RPMI7951 (cell line): ENCODE data around the gene LIPE. TPM values are rescaled to one million over a fixed set of nuclear protein-coding genes. Genes with fewer than 3 reads are reported as not detected.

Source experiments
- DNase-seq: peaks from one replicate; pipeline ENCODE4 v3.0.0-alpha.2; 2012; ENCODE audit warnings: low read depth
- total RNA-seq: library from RNA; depleted of rRNA; stranded (reverse); fragments of >200 nt; shearing (Covaris generic); gene quantifications from 2 replicates; pipeline ENCODE4 v1.2.3, GENCODE V29; 2014

LIPE gene
- total RNA-seq, 1 experiment from 2014 or later, result 13.2 TPM

DNA sequence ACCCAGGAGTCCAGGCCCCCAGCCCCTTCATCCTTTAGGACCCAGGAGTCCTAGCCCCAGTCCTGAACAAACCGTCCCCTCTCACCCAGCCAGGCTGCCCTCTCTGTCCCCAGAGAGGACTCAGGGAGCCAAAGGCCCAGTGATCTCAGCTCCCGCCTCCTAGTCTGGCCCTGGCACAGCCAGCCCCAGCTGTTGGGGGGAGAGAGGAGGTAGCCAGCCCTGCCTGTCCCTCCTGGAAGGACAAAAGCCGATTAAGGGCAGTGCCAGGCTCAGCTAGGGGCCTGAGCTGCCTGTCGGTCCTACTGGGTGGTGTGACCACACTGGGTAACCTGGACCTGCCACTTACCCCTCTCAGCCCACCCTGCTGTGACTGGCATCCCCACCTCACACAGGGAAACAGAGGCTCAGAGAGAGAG is 14.5 kb downstream of the LIPE start:
- DNase-seq, result no peak

DNA sequence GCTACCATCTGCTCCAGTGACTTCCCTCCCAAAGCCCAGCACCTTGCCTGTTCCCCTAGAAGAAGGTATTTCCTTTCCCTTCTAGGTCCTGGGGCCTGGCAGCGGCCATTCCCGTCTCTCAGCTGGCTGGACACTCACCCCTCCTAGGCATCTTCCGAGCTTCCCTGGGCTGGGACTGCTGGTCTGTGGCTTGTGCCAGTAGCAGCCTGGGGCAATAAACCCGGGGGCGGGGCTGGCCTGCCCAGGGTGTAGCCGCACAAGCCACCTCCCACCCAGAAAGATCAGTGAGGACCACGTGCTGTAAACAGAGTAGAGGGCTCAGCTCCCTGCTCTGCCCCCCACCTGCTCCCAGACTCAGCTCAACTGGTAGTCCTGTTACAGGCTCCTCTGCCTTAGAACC is 15.0 kb downstream of the LIPE start:
- DNase-seq, result peak; percentile 31

DNA sequence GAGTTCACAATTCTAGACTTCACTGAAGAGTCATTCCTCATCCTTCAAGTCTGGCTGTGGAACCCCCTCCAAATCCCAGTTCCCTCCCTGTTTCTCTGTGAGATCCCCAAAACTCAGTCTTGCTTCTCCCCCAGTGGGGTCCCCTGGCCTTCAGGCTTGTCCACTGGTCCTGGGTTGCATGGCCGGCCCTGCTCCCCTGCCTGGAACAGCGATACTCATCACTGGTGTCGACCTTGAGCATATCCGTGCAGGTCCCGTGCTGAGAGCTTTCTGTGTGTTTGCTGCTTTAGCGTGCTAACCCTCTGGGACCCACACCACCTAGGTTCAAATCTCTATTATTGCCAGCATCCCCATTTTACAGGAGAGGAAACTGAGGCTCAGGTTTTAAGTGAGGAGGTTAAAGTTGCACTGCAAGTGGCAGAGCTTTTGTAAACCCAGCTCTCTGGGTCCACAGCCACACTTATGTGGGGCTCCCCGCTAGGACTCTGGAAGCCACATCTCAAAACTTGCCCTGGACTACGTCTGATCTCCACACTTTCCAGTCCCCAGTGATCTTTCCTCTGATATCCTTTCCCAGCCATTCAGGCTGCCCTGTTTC is 15.5 kb downstream of the LIPE start:
- DNase-seq, result no peak

DNA sequence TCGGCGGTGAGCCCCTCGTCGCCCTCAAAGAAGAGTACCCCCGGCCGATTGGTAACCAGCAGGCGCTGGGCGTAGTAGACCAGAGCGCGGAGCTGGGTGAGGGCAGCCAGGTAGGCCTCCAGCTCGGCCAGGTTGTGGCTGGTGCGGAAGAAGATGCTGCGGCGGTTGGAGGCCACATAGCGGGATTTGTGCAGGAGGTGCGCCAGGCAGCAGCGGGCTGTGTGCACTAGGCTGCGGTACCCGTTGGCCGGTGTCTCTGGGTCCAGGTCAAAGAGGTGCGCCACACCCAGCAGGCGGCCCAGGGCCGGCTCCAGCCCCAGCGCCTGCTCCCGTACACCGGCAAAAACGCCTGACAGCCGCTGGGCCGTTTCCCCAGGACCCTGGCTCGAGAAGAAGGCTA is 16.8 kb downstream of the LIPE start:
- no peak for DNase-seq

DNA sequence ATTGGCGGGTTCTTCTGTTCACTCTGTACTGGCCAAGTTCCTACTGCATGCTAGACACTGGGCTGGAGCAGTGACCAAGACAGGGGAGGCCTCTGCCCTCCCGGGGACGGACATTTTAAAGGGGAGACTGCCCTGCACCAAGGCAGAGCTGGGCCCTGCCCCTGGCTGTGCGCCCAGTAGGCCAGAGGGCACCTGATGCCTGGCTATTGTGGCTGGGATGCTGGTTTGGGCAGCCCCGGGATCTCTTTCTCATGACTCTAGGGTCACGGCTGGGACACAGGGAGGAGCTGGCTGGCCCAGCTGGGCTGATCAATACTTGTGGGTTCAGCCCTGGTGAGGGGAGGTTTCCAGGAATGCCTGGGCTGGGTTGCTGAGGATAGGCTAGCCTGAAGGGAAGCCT is 17.7 kb downstream of the LIPE start:
- no peak for DNase-seq

DNA sequence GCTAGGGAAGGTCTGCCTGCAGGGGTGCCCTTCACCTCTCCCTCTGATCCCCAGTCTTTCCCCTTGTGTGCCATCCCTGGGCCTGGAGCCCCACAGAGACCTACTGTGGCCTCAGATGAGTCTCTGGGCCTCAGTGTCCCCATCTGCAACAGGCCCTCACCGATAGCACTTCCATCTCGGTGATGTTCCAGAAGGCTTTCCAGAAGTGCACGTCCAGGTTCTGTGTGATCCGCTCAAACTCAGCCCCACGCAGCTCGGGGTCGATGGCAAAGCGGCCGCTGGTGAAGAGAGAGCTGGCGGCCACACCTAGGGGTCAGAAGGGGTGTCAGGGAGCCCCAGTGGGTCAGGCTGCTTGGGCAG is 19.4 kb downstream of the LIPE start:
- no peak for DNase-seq

DNA sequence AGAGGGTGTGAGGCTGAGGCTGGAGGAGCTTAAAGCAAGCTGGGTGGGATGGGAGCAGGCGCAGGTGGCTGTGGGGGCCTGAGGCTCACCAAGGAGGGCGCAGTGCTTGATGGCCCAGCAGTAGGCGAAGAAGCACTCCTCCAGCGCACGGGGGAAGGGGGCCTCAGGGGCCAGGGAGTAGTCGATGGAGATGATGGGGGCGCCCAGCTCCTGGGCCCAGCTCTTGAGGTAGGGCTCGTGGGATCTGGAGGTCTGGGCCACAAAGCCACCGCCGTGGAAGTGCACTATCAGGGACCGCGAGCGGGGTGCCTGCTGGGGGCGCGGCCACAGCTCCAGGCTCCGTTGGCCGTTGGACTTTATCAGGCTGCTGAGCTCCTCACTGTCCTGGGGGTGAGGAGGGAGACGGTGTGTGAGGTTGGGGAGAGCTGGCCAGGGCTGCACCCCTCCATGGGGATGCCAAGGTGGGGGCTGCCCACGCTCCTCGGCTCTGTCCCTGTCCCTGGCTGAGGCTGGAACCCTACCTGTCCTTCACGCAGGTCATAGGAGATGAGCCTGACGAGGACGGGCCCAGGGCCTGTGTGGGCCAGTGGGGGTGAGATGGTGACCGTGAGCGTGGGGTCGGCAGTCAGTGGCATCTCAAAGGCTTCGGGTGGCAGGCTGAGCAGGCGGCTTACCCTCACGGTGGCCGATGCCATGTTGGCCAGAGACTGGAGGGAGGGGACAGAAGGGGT is 19.9 kb downstream of the LIPE start:
- DNase-seq, result no peak

DNA sequence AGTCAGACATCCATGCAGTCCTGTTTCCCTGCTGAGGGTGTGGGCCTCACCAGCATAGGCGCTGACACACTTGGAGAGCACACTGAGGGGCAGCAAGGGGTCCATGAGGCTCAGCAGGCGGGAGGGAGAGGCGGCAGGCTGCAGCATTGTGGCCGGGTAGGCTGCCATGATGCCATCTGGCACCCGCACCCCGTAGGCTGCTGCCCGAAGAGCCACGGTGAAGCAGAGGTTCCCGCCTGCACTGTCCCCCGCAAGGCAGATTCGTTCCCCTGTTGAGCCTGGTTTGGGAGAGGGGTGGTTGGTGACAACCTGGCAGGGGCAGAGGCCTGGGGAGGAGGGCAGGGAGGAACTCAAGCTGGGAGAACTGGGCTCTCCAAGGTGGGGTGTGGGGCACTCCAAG is 21.1 kb downstream of the LIPE start:
- no peak for DNase-seq

DNA sequence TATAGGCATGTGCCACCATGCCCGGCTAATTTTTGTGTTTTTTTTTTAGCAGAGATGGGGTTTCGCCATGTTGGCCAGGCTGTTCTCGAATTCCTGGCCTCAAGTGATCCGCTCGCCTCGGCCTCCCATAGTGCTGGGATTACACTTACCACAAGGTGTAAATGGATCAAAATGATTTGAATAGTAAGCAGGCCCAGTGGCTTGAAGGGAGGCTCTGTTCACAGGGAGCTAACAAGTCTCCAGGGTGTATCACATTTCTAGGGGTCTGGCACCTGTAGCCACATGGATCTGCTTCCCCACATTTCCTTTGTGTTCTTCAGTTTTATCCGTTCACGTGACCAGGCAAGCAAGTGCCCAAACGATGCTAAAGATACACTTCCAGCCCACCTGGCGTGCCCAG is 23.6 kb downstream of the LIPE start:
- no peak for DNase-seq

DNA sequence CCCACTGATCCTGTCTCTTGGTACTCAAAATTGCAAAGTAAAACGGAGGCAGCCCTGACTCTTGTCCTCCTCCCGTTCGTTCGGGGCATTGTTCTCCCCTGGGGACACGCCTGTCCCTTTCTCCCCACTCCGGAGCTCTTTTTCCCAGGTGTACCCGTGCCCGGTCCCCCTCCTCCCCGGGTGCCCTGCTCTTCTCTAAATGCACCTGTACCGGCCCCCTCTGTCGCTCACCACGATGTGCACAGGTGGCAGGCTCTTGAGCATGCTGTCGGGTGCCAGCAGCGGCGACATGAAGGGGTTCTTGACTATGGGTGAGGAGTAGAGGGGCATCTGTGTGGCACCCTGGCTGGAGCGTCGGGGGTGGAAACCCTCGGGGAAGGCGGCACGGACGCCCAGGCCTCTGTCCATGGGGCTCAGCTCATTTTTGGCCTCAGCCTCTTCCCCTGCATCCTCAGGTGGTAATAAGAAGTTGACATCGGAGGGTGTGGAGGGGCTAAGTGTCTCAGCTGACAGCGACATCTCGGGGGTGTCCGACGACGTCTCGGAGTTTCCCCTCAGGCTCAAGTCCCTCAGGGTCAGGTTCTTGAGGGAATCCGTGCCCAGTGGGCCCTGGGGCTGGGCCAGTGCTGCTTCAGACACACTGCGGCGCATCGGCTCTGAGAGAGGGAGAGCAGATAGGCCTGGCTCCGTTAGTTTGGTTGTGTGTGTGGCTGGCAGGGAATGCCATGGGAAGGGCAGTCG is 24.6 kb downstream of the LIPE start:
- DNase-seq, result no peak

DNA sequence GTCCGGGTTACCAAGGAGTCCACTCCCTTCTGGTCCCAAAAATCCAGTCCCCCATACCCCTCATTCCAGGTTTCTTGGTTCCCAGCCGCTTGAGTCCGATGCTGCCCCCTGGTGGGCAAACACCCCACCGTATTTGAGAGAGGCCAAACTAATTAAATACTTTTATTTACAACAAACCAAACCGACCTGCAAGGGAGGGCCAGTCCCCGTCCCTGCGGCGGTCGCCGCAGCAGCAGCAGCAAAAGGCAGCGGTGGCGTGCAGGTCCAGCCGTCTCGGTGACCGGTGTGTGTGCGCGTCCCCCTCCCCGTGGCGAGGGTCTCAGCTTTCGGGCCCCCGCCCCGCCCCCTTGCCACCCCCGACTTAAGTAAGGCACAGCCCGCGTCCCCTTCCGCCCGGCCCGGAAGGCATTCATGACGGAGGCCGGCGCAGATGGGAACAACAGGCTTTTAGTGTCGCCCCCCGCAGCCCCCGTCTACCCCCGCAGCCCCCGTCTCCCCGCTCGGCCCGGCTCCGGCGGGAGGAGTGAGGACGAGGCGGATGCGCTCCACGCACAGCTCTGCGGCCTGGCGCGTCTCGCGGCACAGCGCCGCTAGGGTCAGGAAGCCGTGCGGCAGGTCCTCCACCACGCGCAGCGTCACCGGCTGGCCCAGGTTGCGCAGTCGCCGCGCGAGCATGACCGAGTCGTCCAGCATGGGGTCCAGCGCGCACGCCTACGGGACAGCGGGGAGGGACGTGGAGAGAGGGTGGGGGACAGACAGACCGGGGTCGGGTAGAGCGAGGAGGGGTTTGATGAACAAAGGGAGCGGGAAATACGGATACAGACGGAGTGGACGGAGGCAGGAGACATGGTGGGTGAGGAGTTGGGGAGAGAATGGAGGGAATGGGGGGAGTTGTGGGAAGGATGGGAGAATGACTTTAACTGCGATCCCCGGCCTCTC is 25.6 kb downstream of the LIPE start:
- peak; percentile 58 for DNase-seq

DNA sequence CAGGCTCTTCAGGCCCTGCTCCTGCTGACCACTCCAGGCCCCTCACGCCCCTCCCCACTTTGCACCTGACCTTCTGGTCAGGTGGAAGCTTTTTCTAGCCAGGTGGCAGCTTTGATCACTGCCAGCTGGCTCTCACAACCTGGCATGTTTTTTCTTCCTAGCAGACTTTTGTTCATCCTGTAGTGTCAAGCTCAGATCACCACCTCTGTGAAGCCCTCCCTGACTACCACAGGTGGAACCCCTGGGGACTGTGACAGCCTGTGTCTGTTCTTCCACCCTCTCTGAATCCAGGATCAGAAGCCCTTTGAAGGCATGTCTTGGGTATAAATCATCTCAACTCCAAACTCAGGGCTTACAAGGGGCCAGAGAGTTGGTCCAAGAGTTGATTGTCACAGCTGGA is 26.8 kb downstream of the LIPE start:
- DNase-seq, result no peak

DNA sequence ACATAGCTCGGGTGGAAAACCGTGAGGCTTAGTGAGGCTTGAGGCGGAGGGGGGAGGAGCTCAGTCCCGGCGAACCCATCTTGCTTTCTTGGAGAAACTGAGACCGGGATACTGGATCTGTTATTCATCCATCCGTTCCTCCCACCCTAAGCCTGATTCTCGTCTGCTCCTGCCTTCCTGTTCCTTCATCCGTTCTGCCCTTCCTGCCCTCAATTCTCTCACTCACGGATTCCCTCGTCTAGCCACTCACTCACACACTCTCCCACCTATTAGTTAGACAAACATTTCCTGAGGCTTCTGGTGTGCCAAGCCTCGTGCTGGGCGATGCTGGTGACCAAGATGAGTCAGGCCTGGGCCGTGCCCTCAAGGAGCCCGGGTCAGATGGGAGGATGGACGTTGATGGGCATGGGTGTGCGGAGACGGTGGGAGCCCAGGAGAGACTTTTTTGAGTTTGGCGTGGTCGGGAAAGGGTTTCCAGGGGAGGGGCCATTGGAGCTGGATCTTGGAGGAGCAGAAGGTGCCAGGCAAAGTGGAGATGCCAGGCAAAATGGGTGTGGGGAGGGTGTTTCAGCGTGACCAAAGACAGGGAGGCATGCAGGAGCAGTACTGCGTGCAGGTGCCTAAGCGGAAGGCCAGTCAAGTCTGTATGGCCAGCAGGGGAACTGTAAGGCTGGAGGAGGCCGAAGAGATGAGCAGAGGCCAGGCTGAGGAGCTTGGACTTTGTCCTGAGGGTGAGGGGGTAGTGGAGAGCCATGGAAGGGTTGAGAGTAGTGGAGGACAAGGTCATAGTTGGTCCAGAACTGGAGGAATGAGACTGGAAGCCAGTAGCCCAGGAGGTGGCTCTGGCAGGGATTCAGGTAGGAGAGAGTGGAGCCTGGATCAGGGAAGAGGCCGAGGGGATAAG is 29.7 kb downstream of the LIPE start:
- DNase-seq, result peak; percentile 49

DNA sequence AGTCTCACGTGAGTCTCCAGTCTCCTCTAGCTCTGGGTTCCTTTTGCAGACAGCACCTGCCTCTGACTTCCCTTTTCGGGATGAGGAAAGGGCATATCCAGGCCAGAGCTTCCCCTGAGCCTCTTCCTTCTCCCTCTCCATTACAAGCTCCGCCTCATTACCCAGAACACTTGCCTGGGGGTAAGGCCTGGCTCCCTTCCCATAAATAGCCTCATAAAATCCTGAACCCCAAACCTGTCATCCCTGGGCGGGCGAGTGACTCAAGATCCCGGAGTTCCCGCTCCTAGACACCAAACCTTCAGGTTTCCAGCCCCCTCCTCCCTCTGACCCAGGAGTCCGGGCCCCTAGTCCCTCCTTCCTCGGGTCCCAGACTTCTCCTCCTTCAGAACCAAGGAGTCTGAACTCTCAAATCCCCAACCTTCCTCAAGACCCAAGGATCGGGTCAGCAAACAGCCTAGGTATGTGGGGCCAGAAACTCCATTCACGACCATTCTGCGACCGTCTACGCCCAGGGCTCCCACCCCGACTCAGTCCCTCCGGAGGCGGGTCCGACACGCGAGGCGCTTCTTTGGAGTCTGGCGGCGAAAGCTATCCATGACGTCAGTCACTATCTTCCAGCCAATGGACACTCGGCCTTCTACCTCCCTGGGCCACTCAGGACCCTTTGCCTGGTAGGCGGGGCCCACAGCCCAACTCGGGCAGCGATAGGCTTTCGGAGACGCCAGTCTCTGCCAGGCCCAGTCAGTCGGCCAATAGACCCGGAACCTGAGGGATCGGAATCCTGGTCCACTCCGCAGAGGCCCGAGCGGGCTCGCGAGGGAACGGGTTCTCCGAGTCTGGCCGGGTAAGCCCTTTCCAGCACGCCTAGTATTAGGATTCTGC is 30.6 kb downstream of the LIPE start:
- DNase-seq, result peak; percentile 99

DNA sequence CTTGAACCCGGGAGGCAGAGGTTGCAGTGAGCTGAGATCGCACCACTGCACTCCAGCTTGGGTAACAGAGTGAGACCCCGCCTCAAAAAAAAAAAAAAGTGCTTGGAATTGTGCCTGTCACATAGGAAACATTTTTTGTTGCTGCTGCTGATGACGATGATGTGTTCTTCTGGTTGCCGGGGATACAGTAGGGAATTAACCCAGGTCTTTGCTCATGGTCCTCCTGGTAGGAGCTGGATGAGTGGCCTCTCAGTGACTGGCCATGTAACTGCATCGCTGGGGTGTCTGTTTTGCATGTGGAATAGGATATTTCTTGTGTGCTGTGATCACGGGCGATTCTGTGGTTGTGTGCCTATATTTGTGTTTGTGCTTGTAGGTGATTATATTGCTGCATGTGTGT is 32.4 kb downstream of the LIPE start:
- DNase-seq, result no peak

DNA sequence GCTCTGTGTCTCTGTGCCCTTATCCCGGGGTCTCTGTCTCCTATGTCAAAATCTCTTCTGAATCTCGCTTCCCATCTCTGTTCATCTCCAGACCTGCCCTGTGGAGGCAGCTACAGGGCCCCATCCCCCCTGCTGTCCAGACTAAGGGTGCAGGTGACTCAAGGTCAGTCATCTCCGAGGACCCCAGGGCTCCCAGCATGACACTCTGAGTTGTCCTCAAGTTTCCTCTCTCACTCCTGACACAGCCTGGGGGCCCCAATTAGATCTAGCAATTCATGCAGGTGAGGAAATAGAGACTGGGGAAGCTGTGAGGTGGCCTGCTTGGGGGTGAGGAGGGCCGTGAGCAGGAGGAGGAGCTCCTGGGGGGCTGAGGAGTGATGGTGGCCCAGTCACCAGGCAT is 35.0 kb downstream of the LIPE start:
- no peak for DNase-seq

DNA sequence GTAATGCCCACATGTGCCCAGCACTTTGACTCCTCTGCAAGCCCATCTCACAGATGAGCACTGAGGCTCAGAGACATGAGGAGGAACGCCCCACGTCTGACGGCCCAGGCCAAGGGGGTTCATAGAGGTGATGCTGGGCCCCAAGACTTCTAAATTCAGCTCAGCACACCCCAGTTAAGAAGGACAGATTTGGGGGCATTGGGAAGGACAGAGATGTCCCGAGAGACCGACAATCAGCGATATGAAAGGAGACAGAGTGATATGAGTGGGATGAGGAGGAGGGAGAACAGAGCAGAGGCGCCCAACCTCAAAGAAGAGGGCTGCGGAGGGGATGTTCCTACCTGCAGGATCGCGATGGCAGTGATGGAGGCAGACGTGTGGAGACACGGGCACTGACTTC is 37.3 kb downstream of the LIPE start, which contains the start of gene CNFN:
Gene CNFN, minus strand, starts transcription at position 399 of the 400 bp plus-strand sequence. CDS start 1,260 bp downstream, outside the sequence.
- DNase-seq, result no peak

DNA sequence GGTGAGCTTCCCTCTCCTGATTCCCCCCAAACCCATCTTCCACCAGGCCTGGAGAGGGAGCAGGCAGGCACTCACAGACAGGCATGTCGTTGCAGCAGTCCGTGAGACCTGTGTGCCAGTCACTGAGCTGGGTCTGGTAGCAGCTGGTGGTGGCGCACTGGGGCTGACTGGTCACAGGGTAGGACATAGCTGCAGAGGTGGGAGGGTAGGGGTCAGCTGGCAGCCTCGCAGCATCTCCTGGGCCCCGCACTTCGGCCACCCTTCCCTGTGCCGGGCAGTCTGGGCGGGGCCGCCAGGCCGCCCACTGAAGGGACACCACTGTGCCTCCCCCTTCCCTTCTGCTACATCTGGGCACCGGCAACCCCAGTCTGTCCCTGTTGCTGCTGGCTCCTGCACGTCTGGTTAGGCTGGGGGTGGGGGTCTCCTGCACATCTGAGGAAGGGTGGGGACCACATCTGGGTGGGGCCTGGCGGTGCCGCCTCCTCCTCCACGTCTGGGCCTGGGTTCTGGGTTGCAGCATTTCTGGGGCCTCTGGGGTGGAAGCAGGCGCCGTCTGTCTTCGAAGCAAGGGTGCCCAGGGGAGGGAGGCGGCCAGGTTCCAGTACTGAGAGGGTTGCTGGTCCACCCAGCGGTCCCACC is 38.2 kb downstream of the LIPE start:
- DNase-seq, result no peak

DNA sequence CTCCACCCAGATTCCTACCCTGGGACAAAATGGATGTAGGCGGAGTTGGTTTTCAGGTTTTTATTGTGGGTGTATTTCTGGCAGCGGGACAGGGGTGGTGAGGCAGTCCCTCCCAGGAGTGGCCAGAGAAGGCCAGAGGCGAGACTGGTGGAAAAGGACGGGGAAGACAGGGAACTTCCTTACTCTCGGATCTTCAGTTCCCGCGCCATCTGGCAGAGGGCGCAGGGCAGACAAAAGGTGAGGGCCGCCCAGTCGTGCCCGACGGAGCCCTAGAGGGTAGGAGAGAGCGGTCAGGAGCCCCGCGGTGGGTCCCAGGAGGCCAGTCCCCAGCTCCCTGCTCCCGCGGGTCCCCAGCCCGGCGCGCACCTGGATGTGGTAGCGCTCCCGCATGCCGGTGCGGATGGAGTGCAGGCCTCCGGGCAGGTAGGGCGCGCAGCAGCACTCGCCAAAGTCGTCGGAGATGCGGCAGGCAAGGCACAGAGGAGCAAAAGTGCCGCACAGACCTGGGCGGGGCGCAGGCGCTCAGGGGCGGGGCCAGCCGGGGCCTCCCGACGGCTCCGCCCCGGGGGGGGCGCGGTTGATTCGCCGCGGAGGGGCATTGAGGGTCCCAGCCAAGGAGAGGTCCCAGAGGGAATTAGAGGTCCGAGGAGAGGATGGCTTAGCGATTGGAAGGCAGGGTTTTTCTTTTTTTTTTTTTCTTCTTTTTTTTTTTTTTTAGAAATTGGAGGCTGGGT is 40.0 kb downstream of the LIPE start:
- peak; percentile 68 for DNase-seq
